GM12874 (cell line): ENCODE measurements around the gene ADRB1.

ENCODE experiments used
- CTCF ChIP-seq: IDR thresholded peaks from 2 replicates; pipeline ENCODE4 v1.5.1; 2011; ENCODE audit warnings: low read depth, mild to moderate bottlenecking, control low read depth, low read length, moderate library complexity; ENCODE audit not compliant: insufficient read depth

Gene ADRB1

GRCh38 chr10:114043532-114044246 is at the start of gene ADRB1:
TSS of gene ADRB1 (plus strand) at chr10:114043866. CDS start at chr10:114044133, 267 bp downstream.
- no peak for TF ChIP-seq CTCF

GRCh38 chr10:113995201-113995600 is 48.5 kb upstream of the ADRB1 start:
- TF ChIP-seq CTCF: no peak

GRCh38 chr10:113997428-113997827 is 46.2 kb upstream of the ADRB1 start:
- TF ChIP-seq CTCF: no peak

- no peak for TF ChIP-seq CTCF
Measured at GRCh38 chr10:113999531-113999930, 44.1 kb upstream of the ADRB1 start.

- TF ChIP-seq CTCF: no peak
Measured at GRCh38 chr10:114000457-114001010, 43.1 kb upstream of the ADRB1 start.

GRCh38 chr10:114002422-114002821 is 41.2 kb upstream of the ADRB1 start:
- no peak for TF ChIP-seq CTCF

GRCh38 chr10:114003161-114003941 is 40.3 kb upstream of the ADRB1 start:
- no peak for TF ChIP-seq CTCF
